K562 (cell line): ENCODE measurements around the gene C6orf47. TPM values are rescaled to one million over a fixed set of nuclear protein-coding genes. Genes with fewer than 3 reads are reported as not detected.

Source experiments
- CBX8 ChIP-seq: fragments of 200-600 bp; sonication (generic); IDR thresholded peaks from 2 replicates; pipeline ENCODE4 v1.6.1; 2012; ENCODE audit warnings: borderline replicate concordance, mixed run types, low read depth, mild to moderate bottlenecking, moderate library complexity, mixed read lengths, low read length, control low read depth, inconsistent platforms; ENCODE audit not compliant: poor library complexity, severe bottlenecking; ENCODE audit errors: extremely low read depth
- DNMT1 ChIP-seq: fragments of 450-650 bp; IDR thresholded peaks from 2 replicates; pipeline ENCODE4 v1.6.1; 2016; ENCODE audit warnings: antibody characterized with exemption, mild to moderate bottlenecking
- E2F3 ChIP-seq: fragments of 250-450 bp; sonication (Bioruptor Pico); IDR thresholded peaks from 2 replicates; pipeline ENCODE4 v1.4.0; 2020; ENCODE audit warnings: mild to moderate bottlenecking
- MTF1 ChIP-seq: fragments of 250-450 bp; sonication (Bioruptor Pico); IDR thresholded peaks from 2 replicates; pipeline ENCODE4 v1.9.0; 2021; ENCODE audit warnings: moderate library complexity, mild to moderate bottlenecking, inconsistent platforms, borderline replicate concordance
- NFE2L1 ChIP-seq: fragments of 450-650 bp; IDR thresholded peaks from 2 replicates; pipeline ENCODE4 v1.6.1; 2016; ENCODE audit warnings: missing genetic modification characterization, low read depth, mild to moderate bottlenecking, missing compliant biosample characterization, moderate library complexity, borderline replicate concordance
- NFYB ChIP-seq: IDR thresholded peaks from 2 replicates; pipeline ENCODE4 v1.6.1; 2011; ENCODE audit warnings: mild to moderate bottlenecking, moderate library complexity; ENCODE audit not compliant: insufficient read length; ENCODE audit errors: extremely low read depth
- PHB ChIP-seq: fragments of 250-450 bp; sonication (Bioruptor Pico); IDR thresholded peaks from 2 replicates; pipeline ENCODE4 v1.5.0; 2021
- RFX1 ChIP-seq: fragments of 450-650 bp; IDR thresholded peaks from 2 replicates; pipeline ENCODE4 v1.6.1; 2016; ENCODE audit warnings: mild to moderate bottlenecking, moderate library complexity
- SNRNP70 ChIP-seq: fragments of 200-400 bp; formaldehyde crosslinking; optimal IDR thresholded peaks from 2 replicates; pipeline ENCODE3; 2017; ENCODE audit warnings: low read depth, low read length
- STAT5B ChIP-seq: fragments of 250-450 bp; sonication (Bioruptor Pico); IDR thresholded peaks from 2 replicates; pipeline ENCODE4 v1.8.0; 2021; ENCODE audit warnings: mild to moderate bottlenecking, inconsistent platforms
- ZKSCAN1 ChIP-seq: fragments of 150-350 bp; IDR thresholded peaks from 2 replicates; pipeline ENCODE4 v1.6.1; 2016; ENCODE audit warnings: low read depth, low read length
- ZNF324 ChIP-seq: fragments of 250-450 bp; sonication (Bioruptor Pico); IDR thresholded peaks from 2 replicates; pipeline ENCODE4 v1.4.0; 2020; ENCODE audit warnings: mild to moderate bottlenecking
- ZNF699 ChIP-seq: fragments of 250-450 bp; sonication (Bioruptor Pico); IDR thresholded peaks from 2 replicates; pipeline ENCODE4 v1.8.0; 2021; ENCODE audit warnings: mild to moderate bottlenecking, moderate library complexity; ENCODE audit not compliant: insufficient replicate concordance
- polyA plus RNA-seq, 8 experiments: library from polyadenylated mRNA; depleted of rRNA in 4 of 8; stranded (reverse) in 5 of 8; unstranded in 3 of 8; fragments of >200 nt; fragmentation: Nextera tagmentation in 2 of 8; fragmentation: Illumina TruSeq in 1 of 8; extraction: Ambion mirVana in 2 of 8; extraction: Trizol in 1 of 8; gene quantifications; 2 replicates each; pipeline versions ENCODE4 v1.2.1 to v1.2.3, GENCODE V29; 2011 to 2014; ENCODE audit warnings: inconsistent platforms in 1 of 8, missing spikeins in 1 of 8
- total RNA-seq, 7 experiments: library from RNA; depleted of rRNA in 6 of 7; stranded (reverse); fragments of >200 nt in 6 of 7; fragmentation: Illumina TruSeq in 2 of 7; extraction: Trizol in 2 of 7; gene quantifications; 2 replicates each; pipeline versions ENCODE4 v1.2.1 to v1.2.3, GENCODE V29; 2011 to 2021; ENCODE audit warnings: low replicate concordance in 1 of 7
- TF ChIP-seq, protein P1 (sequence below): sonication (generic); formaldehyde crosslinking; IDR thresholded peaks from 2 replicates; pipeline ENCODE4 v1.8.0; 2022; ENCODE audit warnings: missing genetic modification reagents, mild to moderate bottlenecking, moderate library complexity, borderline replicate concordance
- TF ChIP-seq, protein P2 (sequence below): sonication (generic); formaldehyde crosslinking; IDR thresholded peaks from 2 replicates; pipeline ENCODE4 v1.8.0; 2022; ENCODE audit warnings: missing genetic modification reagents, mild to moderate bottlenecking, borderline replicate concordance
- TF ChIP-seq, protein P3 (sequence below): sonication (generic); formaldehyde crosslinking; IDR thresholded peaks from 2 replicates; pipeline ENCODE4 v1.8.1; 2022; ENCODE audit warnings: missing genetic modification reagents
- TF ChIP-seq, protein P4 (sequence below): fragments of 150-350 bp; IDR thresholded peaks from 2 replicates; pipeline ENCODE4 v1.6.1; 2014; ENCODE audit warnings: low read depth, mild to moderate bottlenecking, low read length, borderline replicate concordance

The C6orf47 gene
- total and polyA plus RNA-seq, 9 of the 15 experiments (the other 6 are each of a cell fraction or from before 2014, with no cell fraction given), result 0.14 to 43.8 (median 27.0) TPM

DNA sequence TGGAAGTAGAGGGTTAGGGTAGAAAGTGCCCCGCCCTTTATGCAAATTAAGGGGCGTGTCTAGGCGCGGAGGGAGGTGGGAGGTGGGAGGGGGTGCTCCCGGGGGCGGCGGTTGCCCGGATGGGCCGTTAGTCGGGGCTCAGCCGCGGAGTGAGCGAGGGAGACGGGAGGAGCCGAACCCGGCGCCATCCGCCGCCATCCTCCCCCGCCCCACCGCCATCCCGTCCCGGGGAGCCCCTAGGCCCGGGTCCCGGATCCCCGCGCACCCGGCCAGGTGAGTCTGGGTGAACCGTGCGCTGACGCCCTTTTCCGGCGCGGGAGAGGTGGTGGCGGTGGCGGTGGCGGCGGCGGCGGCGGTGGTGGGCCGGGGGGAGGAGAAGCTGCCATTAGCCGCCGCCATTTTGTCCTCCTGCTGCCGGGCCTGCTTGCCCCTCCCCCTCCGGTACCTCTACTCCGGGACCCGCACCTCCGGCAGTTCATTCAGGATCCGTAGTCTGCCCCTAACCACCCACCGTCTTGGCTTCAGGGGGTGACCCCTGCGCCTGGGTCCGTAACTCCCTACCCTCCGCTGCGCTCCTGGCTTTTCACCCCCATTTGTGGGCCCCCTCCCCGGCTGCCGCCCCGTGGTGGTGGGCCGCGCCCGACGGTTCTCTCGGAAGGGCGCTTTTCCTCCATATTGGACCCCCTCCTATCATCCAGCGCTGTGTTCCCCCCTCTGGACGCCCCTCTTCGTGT, 39.8 kb downstream of the C6orf47 start, which contains the start of gene PRRC2A (continued):
- TF ChIP-seq NFE2L1 (no peak), CBX8 (no peak), MTF1 (CRISPR knock-in tag) (0 out of 2 replicates have a peak, but pooled peaks have one; percentile 14), NFYB (no peak), E2F3 (CRISPR knock-in tag) (0 out of 2 replicates have a peak, but pooled peaks have one; percentile 10), ZNF699 (CRISPR knock-in tag) (no peak), ZNF324 (CRISPR knock-in tag) (no peak), ZKSCAN1 (no peak), DNMT1 (0 out of 2 replicates have a peak, but pooled peaks have one; percentile 52), SNRNP70 (no peak), STAT5B (CRISPR knock-in tag) (no peak), RFX1 (no peak), PHB (CRISPR knock-in tag) (peak; percentile 53; the same call in 1 of the 2 replicates)
- TF ChIP-seq, protein P1, sequence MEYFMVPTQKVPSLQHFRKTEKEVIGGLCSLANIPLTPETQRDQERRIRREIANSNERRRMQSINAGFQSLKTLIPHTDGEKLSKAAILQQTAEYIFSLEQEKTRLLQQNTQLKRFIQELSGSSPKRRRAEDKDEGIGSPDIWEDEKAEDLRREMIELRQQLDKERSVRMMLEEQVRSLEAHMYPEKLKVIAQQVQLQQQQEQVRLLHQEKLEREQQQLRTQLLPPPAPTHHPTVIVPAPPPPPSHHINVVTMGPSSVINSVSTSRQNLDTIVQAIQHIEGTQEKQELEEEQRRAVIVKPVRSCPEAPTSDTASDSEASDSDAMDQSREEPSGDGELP (CRISPR knock-in tag), result peak; percentile 53; the same call in 1 of the 2 replicates
- TF ChIP-seq, protein P2, sequence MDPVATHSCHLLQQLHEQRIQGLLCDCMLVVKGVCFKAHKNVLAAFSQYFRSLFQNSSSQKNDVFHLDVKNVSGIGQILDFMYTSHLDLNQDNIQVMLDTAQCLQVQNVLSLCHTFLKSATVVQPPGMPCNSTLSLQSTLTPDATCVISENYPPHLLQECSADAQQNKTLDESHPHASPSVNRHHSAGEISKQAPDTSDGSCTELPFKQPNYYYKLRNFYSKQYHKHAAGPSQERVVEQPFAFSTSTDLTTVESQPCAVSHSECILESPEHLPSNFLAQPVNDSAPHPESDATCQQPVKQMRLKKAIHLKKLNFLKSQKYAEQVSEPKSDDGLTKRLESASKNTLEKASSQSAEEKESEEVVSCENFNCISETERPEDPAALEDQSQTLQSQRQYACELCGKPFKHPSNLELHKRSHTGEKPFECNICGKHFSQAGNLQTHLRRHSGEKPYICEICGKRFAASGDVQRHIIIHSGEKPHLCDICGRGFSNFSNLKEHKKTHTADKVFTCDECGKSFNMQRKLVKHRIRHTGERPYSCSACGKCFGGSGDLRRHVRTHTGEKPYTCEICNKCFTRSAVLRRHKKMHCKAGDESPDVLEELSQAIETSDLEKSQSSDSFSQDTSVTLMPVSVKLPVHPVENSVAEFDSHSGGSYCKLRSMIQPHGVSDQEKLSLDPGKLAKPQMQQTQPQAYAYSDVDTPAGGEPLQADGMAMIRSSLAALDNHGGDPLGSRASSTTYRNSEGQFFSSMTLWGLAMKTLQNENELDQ (CRISPR knock-in tag), result no peak
- TF ChIP-seq, protein P3, sequence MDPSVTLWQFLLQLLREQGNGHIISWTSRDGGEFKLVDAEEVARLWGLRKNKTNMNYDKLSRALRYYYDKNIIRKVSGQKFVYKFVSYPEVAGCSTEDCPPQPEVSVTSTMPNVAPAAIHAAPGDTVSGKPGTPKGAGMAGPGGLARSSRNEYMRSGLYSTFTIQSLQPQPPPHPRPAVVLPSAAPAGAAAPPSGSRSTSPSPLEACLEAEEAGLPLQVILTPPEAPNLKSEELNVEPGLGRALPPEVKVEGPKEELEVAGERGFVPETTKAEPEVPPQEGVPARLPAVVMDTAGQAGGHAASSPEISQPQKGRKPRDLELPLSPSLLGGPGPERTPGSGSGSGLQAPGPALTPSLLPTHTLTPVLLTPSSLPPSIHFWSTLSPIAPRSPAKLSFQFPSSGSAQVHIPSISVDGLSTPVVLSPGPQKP (CRISPR knock-in tag), result no peak
- TF ChIP-seq, protein P4, sequence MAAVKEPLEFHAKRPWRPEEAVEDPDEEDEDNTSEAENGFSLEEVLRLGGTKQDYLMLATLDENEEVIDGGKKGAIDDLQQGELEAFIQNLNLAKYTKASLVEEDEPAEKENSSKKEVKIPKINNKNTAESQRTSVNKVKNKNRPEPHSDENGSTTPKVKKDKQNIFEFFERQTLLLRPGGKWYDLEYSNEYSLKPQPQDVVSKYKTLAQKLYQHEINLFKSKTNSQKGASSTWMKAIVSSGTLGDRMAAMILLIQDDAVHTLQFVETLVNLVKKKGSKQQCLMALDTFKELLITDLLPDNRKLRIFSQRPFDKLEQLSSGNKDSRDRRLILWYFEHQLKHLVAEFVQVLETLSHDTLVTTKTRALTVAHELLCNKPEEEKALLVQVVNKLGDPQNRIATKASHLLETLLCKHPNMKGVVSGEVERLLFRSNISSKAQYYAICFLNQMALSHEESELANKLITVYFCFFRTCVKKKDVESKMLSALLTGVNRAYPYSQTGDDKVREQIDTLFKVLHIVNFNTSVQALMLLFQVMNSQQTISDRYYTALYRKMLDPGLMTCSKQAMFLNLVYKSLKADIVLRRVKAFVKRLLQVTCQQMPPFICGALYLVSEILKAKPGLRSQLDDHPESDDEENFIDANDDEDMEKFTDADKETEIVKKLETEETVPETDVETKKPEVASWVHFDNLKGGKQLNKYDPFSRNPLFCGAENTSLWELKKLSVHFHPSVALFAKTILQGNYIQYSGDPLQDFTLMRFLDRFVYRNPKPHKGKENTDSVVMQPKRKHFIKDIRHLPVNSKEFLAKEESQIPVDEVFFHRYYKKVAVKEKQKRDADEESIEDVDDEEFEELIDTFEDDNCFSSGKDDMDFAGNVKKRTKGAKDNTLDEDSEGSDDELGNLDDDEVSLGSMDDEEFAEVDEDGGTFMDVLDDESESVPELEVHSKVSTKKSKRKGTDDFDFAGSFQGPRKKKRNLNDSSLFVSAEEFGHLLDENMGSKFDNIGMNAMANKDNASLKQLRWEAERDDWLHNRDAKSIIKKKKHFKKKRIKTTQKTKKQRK, result no peak
